GM12878 (cell line): ENCODE results near the gene NKAIN1.

Source experiments
- CTCF ChIP-seq, 3 experiments: IDR thresholded peaks in 2 of 3; conservative IDR thresholded peaks in 1 of 3; 2 replicates each; pipeline ENCODE4 v1.5.1; 2011; ENCODE audit warnings: low read depth in 3 of 3, low read length in 3 of 3, mild to moderate bottlenecking in 3 of 3, control low read depth in 2 of 3, moderate library complexity in 2 of 3, inconsistent platforms in 1 of 3, mixed read lengths in 1 of 3; ENCODE audit not compliant: control insufficient read depth in 2 of 3, insufficient read depth in 1 of 3; ENCODE audit errors: extremely low read depth in 1 of 3
- SPI1 ChIP-seq: IDR thresholded peaks from 2 replicates; pipeline ENCODE4 v1.6.1; 2011; ENCODE audit warnings: low read depth, mild to moderate bottlenecking, low read length, moderate library complexity, borderline replicate concordance; ENCODE audit not compliant: insufficient read depth
- TF ChIP-seq, protein P1 (sequence below): IDR thresholded peaks from 2 replicates; pipeline ENCODE4 v1.6.1; 2011; ENCODE audit warnings: borderline replicate concordance, low read depth, mild to moderate bottlenecking, moderate library complexity, mixed read lengths, low read length; ENCODE audit not compliant: insufficient read depth; ENCODE audit errors: extremely low read length

- no peak for TF ChIP-seq CTCF (IDR thresholded peaks at IDR 0.05 in 2 of 3, conservative IDR thresholded peaks at IDR 0.05 in 1 of 3; ENCODE audit: control insufficient read depth in 2 of 3, extremely low read depth in 1 of 3, insufficient read depth in 1 of 3, low read depth in 3 of 3, low read length in 3 of 3)
- TF ChIP-seq, protein P1, sequence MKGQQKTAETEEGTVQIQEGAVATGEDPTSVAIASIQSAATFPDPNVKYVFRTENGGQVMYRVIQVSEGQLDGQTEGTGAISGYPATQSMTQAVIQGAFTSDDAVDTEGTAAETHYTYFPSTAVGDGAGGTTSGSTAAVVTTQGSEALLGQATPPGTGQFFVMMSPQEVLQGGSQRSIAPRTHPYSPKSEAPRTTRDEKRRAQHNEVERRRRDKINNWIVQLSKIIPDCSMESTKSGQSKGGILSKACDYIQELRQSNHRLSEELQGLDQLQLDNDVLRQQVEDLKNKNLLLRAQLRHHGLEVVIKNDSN: no peak
- TF ChIP-seq SPI1: no peak
These were observed 75.4 kb downstream of the NKAIN1 start for GRCh38 chr1:31164291-31164690.
